ENCODE results near the gene METRN. TPM values are rescaled to one million over a fixed set of nuclear protein-coding genes. Genes with fewer than 3 reads are reported as not detected.

Gene METRN
- total and polyA plus RNA-seq, 2 of the 4 experiments (the other 2 are of a cell fraction) = 6.1 to 48.2 TPM

DNA sequence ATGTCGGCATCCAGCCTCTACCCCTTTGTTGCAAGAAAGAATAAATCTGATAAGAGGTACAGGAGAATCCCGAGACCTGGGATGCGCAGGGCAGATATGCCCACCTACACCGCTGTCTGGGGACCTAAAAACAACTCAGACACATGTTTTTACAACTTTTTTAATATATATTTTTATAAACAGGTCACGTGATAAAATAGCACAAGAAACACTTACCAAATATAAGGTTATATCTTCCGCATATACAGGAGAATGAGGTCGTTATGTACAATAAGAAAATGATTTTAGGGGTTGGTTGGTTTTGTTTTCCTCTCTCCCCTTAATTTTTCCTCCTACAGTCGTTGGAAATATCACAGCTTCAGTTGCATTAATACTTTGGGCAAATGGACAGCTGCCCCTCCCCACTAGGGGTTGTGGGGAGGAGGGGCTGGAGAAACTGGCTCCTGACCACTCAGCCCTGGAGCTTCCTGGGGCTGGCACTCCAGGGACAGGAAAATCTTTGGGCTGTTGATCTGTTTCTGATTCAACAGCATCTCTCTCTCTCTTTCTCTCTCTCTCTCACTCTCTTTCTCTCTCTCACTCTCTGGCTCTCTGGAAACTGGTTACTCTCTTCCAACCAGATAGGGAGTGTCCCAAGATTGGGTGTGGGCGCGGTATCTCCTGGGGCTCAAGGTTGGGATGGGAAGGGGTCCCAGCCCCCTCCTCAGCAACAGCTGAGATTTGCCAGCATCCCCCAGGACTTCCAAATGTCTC lies 22.4 kb upstream of the METRN start:
- Histone ChIP-seq H3K27me3 (ENCODE audit: control insufficient read depth, insufficient read depth, low read length) (peaks cover 44% of the 10 kb centered on the region), H3K56ac (ENCODE audit: extremely low read depth, insufficient read depth, low read length) (no peak overlapping the region), H3K9me3 (ENCODE audit: control insufficient read depth, insufficient read depth, low read length) (no peaks in the 10 kb centered on the region; the same call in 1 of the 2 replicates), H2AK5ac (ENCODE audit: low read depth, low read length) (no peak overlapping the region), H3K27ac (ENCODE audit: insufficient read depth, low read length) (no peak overlapping the region), H3K9ac (ENCODE audit: low read depth, low read length) (no peak overlapping the region), H3K18ac (ENCODE audit: low read depth, low read length) (no peak overlapping the region), H3K36me3 (ENCODE audit: control insufficient read depth, insufficient read depth, low read length) (peaks cover 4% of the 10 kb centered on the region; the same call in 1 of the 2 replicates), H4K5ac (ENCODE audit: low read depth, low read length) (no peak overlapping the region), H4K8ac (ENCODE audit: low read depth in 2 of 2, low read length in 2 of 2) (no peak overlapping the region), H3K23ac (ENCODE audit: low read depth, low read length) (no peak overlapping the region), H4K91ac (ENCODE audit: insufficient read depth, low read depth, low read length) (no peak overlapping the region), H3K79me1 (ENCODE audit: low read depth in 1 of 2, low read length in 2 of 2) (peaks cover 9 to 21% of the 10 kb centered on the region in 2 experiments; a peak in 3 of 4 replicates), H2AFZ (replicated peaks; ENCODE audit: low read length, poor library complexity) (no peak overlapping the region), H3K4me2 (ENCODE audit: low read depth, low read length) (no peak overlapping the region), H3K9me1 (ENCODE audit: insufficient read depth, low read length) (peaks cover 11% of the 10 kb centered on the region), H3K14ac (replicated peaks; ENCODE audit: low read depth, low read length) (no peak overlapping the region), H2BK15ac (ENCODE audit: low read depth, low read length) (no peak overlapping the region), H2BK20ac (ENCODE audit: low read depth, low read length) (no peak overlapping the region), H2AK9ac (replicated peaks; ENCODE audit: low read depth, low read length, poor library complexity) (no peak overlapping the region), H4K20me1 (ENCODE audit: insufficient read depth, low read length) (peaks cover 4% of the 10 kb centered on the region; the same call in 1 of the 2 replicates), H3K4me1 (ENCODE audit: control insufficient read depth, insufficient read depth, low read length) (peaks cover 12% of the 10 kb centered on the region), H2BK120ac (ENCODE audit: low read depth, low read length) (no peak overlapping the region), H2BK5ac (ENCODE audit: low read depth, low read length, poor library complexity, severe bottlenecking) (no peak overlapping the region), H3K4ac (ENCODE audit: low read depth, low read length) (no peak overlapping the region), H3K4me3 (ENCODE audit: insufficient read depth, low read depth, low read length) (no peak overlapping the region)
- BruUV-seq (replicated peaks) = no TSS peak
- POLR2A ChIA-PET (ENCODE audit: unreplicated experiment) = no interaction called here
- ATAC-seq (ENCODE audit: low read depth) (no peak), DNase-seq (no peak)
- no peak for TF ChIP-seq FOS (IDR thresholded peaks at IDR 0.05; ENCODE audit: low read depth, low read length)
- no peak for TF ChIP-seq SMC3 (IDR thresholded peaks at IDR 0.05; ENCODE audit: low read depth, low read length)
- TF ChIP-seq RFX5 (IDR thresholded peaks at IDR 0.05; ENCODE audit: low read depth, low read length) = no peak
- TF ChIP-seq RAD21 (IDR thresholded peaks at IDR 0.05; ENCODE audit: low read length) = no peak
- TF ChIP-seq BHLHE40 (IDR thresholded peaks at IDR 0.05; ENCODE audit: low read depth, low read length) = no peak
- TF ChIP-seq MXI1 (IDR thresholded peaks at IDR 0.05; ENCODE audit: borderline replicate concordance, low read depth, low read length) = no peak
- CTCF ChIA-PET = interaction anchor here (0.7 kb wide), 1 partner anchor 152 kb away, joined by 3 read pairs; no protein-coding TSS in a partner anchor
- in situ Hi-C loops (cut with MboI; ENCODE audit: low sequenced_read_pairs) = no loop called here
- WGBS, 2 experiments (ENCODE audit: extremely low coverage in 2 of 2, insufficient read length in 1 of 2) = no CpG with 5 or more reads among the region's 10 CpGs
- intact Hi-C loops (cut with micrococcal nuclease) = no loop called here
- dilution Hi-C loops (cut with HindIII; ENCODE audit: low sequenced_read_pairs, unreplicated experiment) = no loop called here
